SH-SY5Y (cell line): ENCODE measurements around the gene CYS1.
A peak's percentile ranks its signal among the peaks of the same experiment; 100 is the strongest.

ENCODE experiments used
- GATA2 ChIP-seq: IDR thresholded peaks from 2 replicates; pipeline ENCODE4 v1.6.1; 2011; ENCODE audit warnings: mild to moderate bottlenecking, low read depth, low read length
- GATA3 ChIP-seq: IDR thresholded peaks from 2 replicates; pipeline ENCODE4 v1.6.1; 2011; ENCODE audit warnings: low read depth, mild to moderate bottlenecking, low read length, moderate library complexity

The CYS1 gene

DNA sequence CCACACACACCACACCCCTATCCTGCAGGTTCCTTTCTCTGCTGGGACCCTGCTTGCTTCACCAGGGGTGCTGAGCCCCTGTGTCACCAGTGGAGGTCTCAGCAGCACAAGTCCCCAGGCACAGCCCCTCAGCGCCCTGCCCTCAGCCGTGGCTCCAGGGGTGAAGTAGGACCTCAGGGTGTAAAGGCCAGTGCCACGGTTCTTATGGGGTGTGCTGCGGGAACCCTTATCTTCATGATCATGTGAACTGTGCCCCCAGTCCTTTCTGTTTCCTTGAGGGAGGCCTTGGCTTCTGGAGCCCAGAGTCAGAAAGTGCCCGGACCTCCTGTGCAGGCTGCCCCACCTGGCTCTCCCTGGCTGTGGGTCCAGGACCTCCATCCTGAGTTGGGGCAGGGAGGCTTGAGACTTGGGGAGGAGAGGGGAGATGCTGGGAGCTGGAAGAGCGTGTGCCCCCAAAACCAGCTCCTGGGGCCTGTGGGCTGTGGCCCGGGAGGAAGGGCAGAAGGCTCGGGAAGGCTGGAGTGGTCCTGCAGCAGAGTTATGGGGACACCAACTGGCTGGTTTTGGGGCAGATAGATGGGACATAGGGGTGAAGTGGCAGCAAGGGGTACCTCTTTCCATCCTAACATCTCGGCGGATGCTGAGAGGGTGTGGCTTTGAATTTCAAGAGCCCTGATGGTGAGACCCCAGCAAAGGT, 57.1 kb downstream of the CYS1 start:
- TF ChIP-seq GATA2 (no peak), GATA3 (no peak)

GRCh38 chr2:10022445-10022844, 57.8 kb downstream of the CYS1 start:
- TF ChIP-seq GATA3: no peak
- no peak for TF ChIP-seq GATA2

- TF ChIP-seq GATA2 (no peak), GATA3 (no peak)
Measured at GRCh38 chr2:10022041-10022421, 58.2 kb downstream of the CYS1 start.

DNA sequence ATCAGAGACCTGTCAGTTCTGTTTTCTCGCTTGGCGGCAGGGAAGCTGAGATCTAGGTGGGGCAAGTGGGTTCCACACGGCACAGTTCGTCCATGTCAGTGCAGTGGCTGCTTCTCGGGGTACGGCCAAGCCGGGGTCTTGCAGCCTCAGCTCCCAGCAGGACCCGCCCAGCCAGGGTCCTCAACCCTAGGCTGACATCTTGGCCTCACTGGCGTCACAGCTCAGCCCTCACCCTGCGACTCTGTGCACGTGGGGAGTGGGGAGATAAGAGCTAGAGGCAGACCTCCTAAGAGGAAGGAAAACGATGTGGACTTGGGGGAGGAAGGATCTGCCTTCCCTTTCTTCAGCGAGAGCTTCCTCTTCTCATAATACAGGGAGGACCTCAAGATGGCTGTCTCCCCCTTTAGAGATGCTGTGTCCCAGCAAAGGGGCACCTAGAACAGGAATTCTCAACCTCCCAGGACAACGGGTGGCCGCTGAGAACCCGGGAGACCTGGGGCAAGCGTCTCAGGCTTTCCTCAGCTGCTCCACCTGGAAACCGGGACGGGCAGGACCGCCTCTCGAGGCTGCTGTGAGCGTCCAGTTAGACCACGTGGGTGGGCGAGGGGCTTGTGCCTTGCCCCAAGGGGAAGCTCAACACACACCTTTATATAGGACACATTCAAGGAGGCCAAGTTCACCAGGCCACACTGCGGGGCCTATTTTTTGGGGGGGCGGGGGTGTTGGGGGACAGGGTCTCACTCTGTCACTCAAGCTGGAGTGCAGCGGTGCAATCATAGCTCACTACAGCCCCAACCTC, 60.4 kb downstream of the CYS1 start:
- TF ChIP-seq GATA2 (no peak), GATA3 (no peak)

- TF ChIP-seq GATA3 (no peak), GATA2 (no peak)
Measured at GRCh38 chr2:10019174-10019573, 61.0 kb downstream of the CYS1 start.

- TF ChIP-seq GATA3 (no peak), GATA2 (no peak)
Measured at GRCh38 chr2:10017313-10017941, 62.8 kb downstream of the CYS1 start.

DNA sequence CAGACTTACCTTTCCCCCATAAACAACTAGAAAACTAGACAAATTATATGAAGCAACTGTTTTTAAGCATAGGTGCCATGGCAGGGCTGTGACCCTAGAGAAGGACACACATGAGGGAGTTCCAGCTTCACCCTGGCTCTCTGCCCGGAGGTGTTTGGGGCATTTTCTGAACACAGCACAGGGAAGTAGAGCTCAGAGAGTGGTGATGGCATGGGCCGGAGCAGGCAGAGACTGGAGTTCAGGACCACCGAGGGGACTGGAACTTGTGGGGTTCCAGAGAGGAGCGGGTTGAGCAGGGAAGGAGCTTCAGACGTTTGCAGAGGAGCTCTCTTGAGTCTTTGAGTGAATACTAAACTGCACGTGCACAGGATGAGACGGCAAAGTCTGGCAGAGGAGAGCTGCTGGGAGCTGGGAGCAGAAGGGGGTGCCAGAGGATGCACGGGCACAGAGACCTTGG, 63.4 kb downstream of the CYS1 start:
- no peak for TF ChIP-seq GATA3
- no peak for TF ChIP-seq GATA2

GRCh38 chr2:10016001-10016801, 64.0 kb downstream of the CYS1 start:
- no peak for TF ChIP-seq GATA2
- TF ChIP-seq GATA3: no peak

DNA sequence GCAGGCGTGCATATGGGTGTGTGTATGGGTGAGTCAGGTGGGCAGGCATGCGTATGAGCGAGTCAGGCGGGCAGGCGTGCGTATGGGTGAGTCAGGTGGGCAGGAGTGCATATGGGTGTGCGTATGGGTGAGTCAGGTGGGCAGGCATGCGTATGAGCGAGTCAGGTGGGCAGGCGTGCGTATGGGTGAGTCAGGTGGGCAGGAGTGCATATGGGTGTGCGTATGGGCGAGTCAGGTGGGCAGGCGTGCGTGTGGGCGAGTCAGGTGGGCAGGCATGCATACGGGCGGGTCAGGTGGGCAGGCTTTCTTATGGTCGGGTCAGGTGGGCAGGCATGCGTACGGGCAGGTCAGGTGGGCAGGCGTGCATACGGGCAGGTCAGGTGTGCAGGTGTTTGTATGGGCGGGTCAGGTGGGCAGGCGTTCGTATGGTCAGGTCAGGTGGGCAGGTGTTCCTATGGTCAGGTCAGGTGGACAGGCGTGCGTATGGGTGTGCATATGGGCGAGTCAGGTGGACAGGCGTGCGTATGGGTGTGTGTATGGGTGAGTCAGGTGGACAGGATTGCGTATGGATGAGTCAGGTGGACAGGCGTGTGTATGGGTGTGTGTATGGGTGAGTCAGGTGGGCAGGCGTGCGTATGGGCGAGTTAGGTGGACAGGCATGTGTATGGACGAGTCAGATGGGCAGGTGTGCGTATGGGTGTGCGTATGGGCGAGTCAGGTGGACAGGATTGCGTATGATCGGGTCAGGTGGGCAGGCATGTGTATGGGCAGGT, 65.6 kb downstream of the CYS1 start:
- TF ChIP-seq GATA2 (no peak), GATA3 (no peak)

DNA sequence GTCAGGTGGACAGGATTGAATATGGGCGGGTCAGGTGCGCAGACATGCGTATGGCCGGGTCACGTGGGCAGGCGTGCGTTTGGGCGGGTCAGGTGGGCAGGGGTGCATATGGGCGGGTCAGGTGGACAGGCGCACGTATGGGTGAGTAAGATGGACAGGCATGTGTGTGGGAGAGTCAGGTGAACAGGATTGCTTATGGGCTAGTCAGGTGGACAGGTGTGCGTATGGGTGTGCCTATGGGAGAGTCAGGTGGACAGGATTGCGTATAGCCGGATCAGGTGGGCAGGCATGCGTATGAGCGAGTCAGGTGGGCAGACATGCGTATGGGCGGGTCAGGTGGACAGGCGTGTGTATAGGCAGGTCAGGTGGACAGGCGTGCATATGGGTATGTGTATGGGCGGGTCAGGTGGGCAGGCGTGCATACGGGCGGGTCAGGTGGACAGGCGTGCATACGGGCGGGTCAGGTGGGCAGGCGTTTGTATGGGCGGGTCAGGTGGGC, 67.2 kb downstream of the CYS1 start:
- TF ChIP-seq GATA2: no peak
- TF ChIP-seq GATA3: no peak

DNA sequence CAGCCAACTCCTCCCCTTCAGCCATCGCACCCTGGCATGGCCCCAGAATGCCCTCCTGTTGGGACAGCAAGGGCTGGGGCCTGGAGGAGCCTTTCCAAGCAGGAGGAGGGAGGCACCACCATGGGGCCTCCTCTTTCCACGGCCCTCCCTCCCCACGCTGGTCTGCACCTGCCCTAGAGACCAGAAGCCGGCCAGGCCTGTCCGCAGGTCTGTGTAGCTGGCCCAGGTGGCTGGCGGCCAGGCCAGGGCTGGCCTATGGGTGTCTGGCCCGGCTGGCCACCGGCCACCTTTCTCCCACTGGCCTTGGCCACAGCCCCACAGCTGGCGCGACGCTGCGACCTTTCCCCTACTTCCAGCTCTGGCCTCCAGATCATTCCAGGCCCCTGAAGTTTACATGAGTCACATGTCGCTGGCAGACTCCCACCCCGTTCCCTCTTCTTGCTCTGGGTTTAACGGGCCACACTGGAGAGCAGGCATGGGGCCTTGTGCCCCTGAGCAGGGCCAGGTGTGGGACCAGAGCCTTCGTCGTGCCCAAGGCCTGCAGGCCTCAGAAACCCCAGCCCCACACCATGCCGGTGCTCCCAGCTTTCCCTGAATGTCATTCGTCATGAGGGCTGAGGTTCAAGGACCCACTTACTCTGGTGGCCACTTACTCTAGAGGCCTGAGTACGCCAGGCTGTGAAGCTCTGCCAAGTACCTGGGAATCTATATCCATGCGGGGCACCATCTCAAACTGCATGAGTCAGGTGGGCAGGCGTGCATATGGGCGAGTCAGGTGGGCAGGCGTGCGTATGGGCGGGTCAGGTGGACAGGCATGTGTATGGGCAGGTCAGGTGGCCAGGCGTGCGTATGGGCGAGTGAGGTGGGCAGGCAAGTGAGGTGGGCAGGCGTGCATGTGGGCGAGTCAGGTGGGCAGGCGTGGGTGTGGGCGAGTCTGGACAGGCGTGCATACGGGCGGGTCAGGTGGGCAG, 70.1 kb downstream of the CYS1 start:
- TF ChIP-seq GATA3 (no peak), GATA2 (no peak)

GRCh38 chr2:10009271-10009810, 70.9 kb downstream of the CYS1 start:
- TF ChIP-seq GATA2: peak; percentile 46; the same call in 1 of the 2 replicates
- no peak for TF ChIP-seq GATA3
